Stomach (tissue), 9 donors: ENCODE results near the gene PRDM16. TPM values are rescaled to one million over a fixed set of nuclear protein-coding genes. Genes with fewer than 3 reads are reported as not detected.

Experiments
- DNase-seq, 2 donors: peaks; one replicate each; pipeline versions ENCODE4 v3.0.0 to v3.0.0-alpha.2; 2013 to 2019
- H3K27ac ChIP-seq, 5 donors: fragments of 200-600 bp in 4 of 5; sonication (generic) in 4 of 5; one replicate each; pipeline ENCODE4 v1.5.1; 2013 to 2019; ENCODE audit warnings: mild to moderate bottlenecking in 1 of 5, moderate library complexity in 1 of 5
- H3K27me3 ChIP-seq, 3 donors: fragments of 200-600 bp; sonication (generic); one replicate each; pipeline ENCODE4 v1.5.1; 2017 to 2019; ENCODE audit warnings: mixed run types in 1 of 3
- H3K36me3 ChIP-seq, 4 donors: fragments of 200-600 bp; sonication (generic); 1 replicate in 3 of 4; 2 replicates in 1 of 4; pipeline ENCODE4 v1.5.1; 2016 to 2019
- H3K4me1 ChIP-seq, 4 donors: fragments of 200-600 bp; sonication (generic); one replicate each; pipeline ENCODE4 v1.5.1; 2016 to 2019
- H3K4me3 ChIP-seq, 4 donors: fragments of 200-600 bp; sonication (generic) in 3 of 4; one replicate each; pipeline ENCODE4 v1.5.1; 2016 to 2019; ENCODE audit warnings: mild to moderate bottlenecking in 1 of 4
- H3K9me3 ChIP-seq, 4 donors: fragments of 200-600 bp; sonication (generic); one replicate each; pipeline ENCODE4 v1.5.1; 2016 to 2019
- CTCF ChIP-seq, 7 experiments: fragments of 450-650 bp in 4 of 7; fragments of 200-600 bp in 3 of 7; sonication (generic) in 3 of 7; IDR thresholded peaks; one replicate each; pipeline ENCODE4 v1.5.1; 2016 to 2019; ENCODE audit warnings: antibody characterized with exemption in 7 of 7, control low read depth in 2 of 7, mild to moderate bottlenecking in 1 of 7
- EP300 ChIP-seq: sonication (generic); formaldehyde crosslinking; IDR thresholded peaks from one replicate; pipeline ENCODE4 v1.6.1; 2017; ENCODE audit warnings: antibody characterized with exemption
- POLR2A ChIP-seq, 4 donors: fragments of 450-650 bp; IDR thresholded peaks; one replicate each; pipeline ENCODE4 v1.6.1; 2016; ENCODE audit warnings: antibody characterized with exemption in 4 of 4, control low read depth in 2 of 4, mild to moderate bottlenecking in 1 of 4, moderate library complexity in 1 of 4
- POLR2AphosphoS5 ChIP-seq, 3 donors: sonication (generic); formaldehyde crosslinking; IDR thresholded peaks; one replicate each; pipeline ENCODE4 v1.6.1; 2016; ENCODE audit warnings: antibody characterized with exemption in 3 of 3
- WGBS, 5 donors: extraction: QIAGEN DNeasy Blood & Tissue Kit in 3 of 5; methylation state at CpG; one replicate each; pipeline versions ENCODE4 v1.1.5 to v1.1.7; 2013 to 2018; 5-methylcytosine and 5-hydroxymethylcytosine counted together
- intact Hi-C: fragments of 100-400 bp; cut with DNase I; formaldehyde crosslinking; loops from one replicate; pipeline ENCODE4 v1.15.1; 2023; ENCODE audit warnings: low total_unique reads
- polyA plus RNA-seq, 3 donors: library from polyadenylated mRNA; stranded (reverse); fragments of 200-250 nt; gene quantifications; one replicate each; pipeline ENCODE4 v1.2.3, GENCODE V29; 2013
- total RNA-seq, 5 donors: library from RNA; depleted of rRNA; stranded (reverse); fragments of >200 nt; gene quantifications; one replicate each; pipeline versions ENCODE4 v1.1.0 to v1.2.3, GENCODE V29; 2014 to 2016
- donor health status: healthy with polysubstance abuse.
- donor health status: Bipolar disorder and iron deficiency.
- donor health status: healthy.

Gene PRDM16
- total and polyA plus RNA-seq, 8 donors, result 0.29 to 222 (median 15.8) TPM

GRCh38 chr1:3431686-3432085, 362.7 kb downstream of the PRDM16 start:
- TF ChIP-seq EP300 (no peak), CTCF (IDR thresholded peaks at IDR 0.05) (no peak), POLR2A (IDR thresholded peaks at IDR 0.05) (no peak), POLR2AphosphoS5 (IDR thresholded peaks at IDR 0.05) (no peak)

GRCh38 chr1:3432306-3432705, 363.3 kb downstream of the PRDM16 start:
- intact Hi-C loops, result no loop called here
- Histone ChIP-seq H3K9me3 (no peaks in the 10 kb centered on the region), H3K27ac (no peak overlapping the region), H3K4me1 (no peaks in the 10 kb centered on the region), H3K4me3 (no peak overlapping the region), H3K27me3 (peaks cover 0 to 19% (median 0%) of the 10 kb centered on the region in 3 donors), H3K36me3 (peaks cover 0 to 68% (median 45%) of the 10 kb centered on the region in 4 donors)
- DNase-seq, result no peak
- TF ChIP-seq EP300 (no peak), CTCF (IDR thresholded peaks at IDR 0.05) (no peak), POLR2AphosphoS5 (IDR thresholded peaks at IDR 0.05) (no peak), POLR2A (IDR thresholded peaks at IDR 0.05) (no peak)
- WGBS, 5 donors, result 71 to 90% (median 79%) methylated on average over 7 to 15 of the region's 15 CpGs

More at GRCh38 chr1:3431686-3432085, 362.7 kb downstream of the PRDM16 start:
- Histone ChIP-seq H3K4me1 (no peaks in the 10 kb centered on the region), H3K27ac (no peak overlapping the region), H3K36me3 (peaks cover 2 to 74% (median 52%) of the 10 kb centered on the region in 4 donors), H3K9me3 (no peaks in the 10 kb centered on the region), H3K27me3 (peaks cover 0 to 13% (median 0%) of the 10 kb centered on the region in 3 donors), H3K4me3 (no peak overlapping the region)
- no peak for DNase-seq
- WGBS, 5 donors, result 87 to 94% (median 87%) methylated on average over 14 to 17 of the region's 17 CpGs
- intact Hi-C loops, result no loop called here

GRCh38 chr1:3433076-3433475, 364.1 kb downstream of the PRDM16 start:
- TF ChIP-seq EP300, result no peak
- no peak for TF ChIP-seq POLR2A (IDR thresholded peaks at IDR 0.05)
- no peak for TF ChIP-seq CTCF (IDR thresholded peaks at IDR 0.05)
- no peak for TF ChIP-seq POLR2AphosphoS5 (IDR thresholded peaks at IDR 0.05)
- DNase-seq, result no peak
- Histone ChIP-seq H3K4me3 (no peak overlapping the region), H3K9me3 (no peaks in the 10 kb centered on the region), H3K4me1 (no peaks in the 10 kb centered on the region), H3K36me3 (peaks cover 0 to 60% (median 41%) of the 10 kb centered on the region in 4 donors), H3K27me3 (peaks cover 0 to 21% (median 0%) of the 10 kb centered on the region in 3 donors), H3K27ac (no peak overlapping the region)
- WGBS, 5 donors, result 80 to 90% (median 88%) methylated on average over 9 to 14 of the region's 14 CpGs
- intact Hi-C loops, result no loop called here

GRCh38 chr1:3433596-3434320, 364.8 kb downstream of the PRDM16 start:
- intact Hi-C loops, result no loop called here
- H3K9me3 ChIP-seq, result no peaks in the 10 kb centered on the region
- H3K36me3 ChIP-seq, result peaks cover 0 to 55% (median 38%) of the 10 kb centered on the region in 4 donors
- H3K4me1 ChIP-seq, result no peaks in the 10 kb centered on the region
- peaks cover 0 to 21% (median 0%) of the 10 kb centered on the region in 3 donors for H3K27me3 ChIP-seq
- WGBS, 5 donors, result 88 to 95% (median 89%) methylated on average over 28 to 31 of the region's 31 CpGs
- DNase-seq, result no peak
- no peak overlapping the region for H3K4me3 ChIP-seq
- H3K27ac ChIP-seq, result no peak overlapping the region
- TF ChIP-seq EP300, result no peak
- no peak for TF ChIP-seq POLR2AphosphoS5 (IDR thresholded peaks at IDR 0.05)
- no peak for TF ChIP-seq CTCF (IDR thresholded peaks at IDR 0.05)
- no peak for TF ChIP-seq POLR2A (IDR thresholded peaks at IDR 0.05)
